H1 (cell line): ENCODE data around the gene DCTN1. TPM values are rescaled to one million over a fixed set of nuclear protein-coding genes. Genes with fewer than 3 reads are reported as not detected.

Source experiments
- BACH1 ChIP-seq: IDR thresholded peaks from 2 replicates; pipeline ENCODE4 v1.6.1; 2012; ENCODE audit warnings: low read length, improper control_type of control experiment
- CBX8 ChIP-seq: fragments of 300-800, 300-1000 bp; sonication (generic); IDR thresholded peaks from 2 replicates; pipeline ENCODE4 v1.7.1; 2016; ENCODE audit warnings: low read depth, low read length, borderline replicate concordance
- HDAC2 ChIP-seq, 2 experiments: fragments of 300-600 bp in 1 of 2; sonication (generic) in 1 of 2; IDR thresholded peaks; 2 replicates each; pipeline ENCODE4 v1.6.1; 2011 to 2012; ENCODE audit warnings: low read depth in 2 of 2, low read length in 2 of 2, mild to moderate bottlenecking in 2 of 2, moderate library complexity in 2 of 2, borderline replicate concordance in 1 of 2, inconsistent platforms in 1 of 2
- MAFK ChIP-seq: IDR thresholded peaks from 2 replicates; pipeline ENCODE4 v1.6.1; 2012; ENCODE audit warnings: low read depth, mild to moderate bottlenecking, improper control_type of control experiment, low read length
- NANOG ChIP-seq: IDR thresholded peaks from 2 replicates; pipeline ENCODE4 v1.6.1; 2011; ENCODE audit warnings: low read length, low read depth, mild to moderate bottlenecking, inconsistent platforms; ENCODE audit not compliant: insufficient read depth, poor library complexity, severe bottlenecking
- PHF8 ChIP-seq: fragments of 200-600 bp; sonication (generic); conservative IDR thresholded peaks from 2 replicates; pipeline ENCODE4 v1.7.1; 2012; ENCODE audit warnings: low read depth, mild to moderate bottlenecking, inconsistent platforms, low read length, moderate library complexity
- SAP30 ChIP-seq: fragments of 300-600 bp; sonication (generic); IDR thresholded peaks from 2 replicates; pipeline ENCODE4 v1.7.1; 2012; ENCODE audit warnings: low read length, moderate library complexity, mild to moderate bottlenecking, inconsistent platforms; ENCODE audit not compliant: insufficient read depth, insufficient replicate concordance
- SIRT6 ChIP-seq: IDR thresholded peaks from one replicate; pipeline ENCODE4 v1.7.1; 2012; ENCODE audit warnings: low read length, inconsistent platforms
- SP1 ChIP-seq: IDR thresholded peaks from 2 replicates; pipeline ENCODE4 v1.6.1; 2011; ENCODE audit warnings: low read depth, low read length
- TCF12 ChIP-seq: IDR thresholded peaks from 2 replicates; pipeline ENCODE4 v1.6.1; 2011; ENCODE audit warnings: low read depth, mild to moderate bottlenecking, low read length
- polyA plus RNA-seq, 7 experiments: library from polyadenylated mRNA; depleted of rRNA in 3 of 7; stranded (reverse) in 5 of 7; unstranded in 2 of 7; fragments of >200 nt in 5 of 7; fragments of 200-250 nt in 2 of 7; gene quantifications; 1 replicate in 5 of 7; 2 replicates in 1 of 7; 4 replicates in 1 of 7; pipeline versions ENCODE4 v1.2.1 to v1.2.3, GENCODE V29; 2011 to 2013; ENCODE audit warnings: missing spikeins in 2 of 7, mixed read lengths in 2 of 7
- total RNA-seq: library from RNA; stranded (reverse); fragmentation: NEBNext Ultra II Directional; extraction: Animal tissue kit (Norgen Biotek cat#: 25700); gene quantifications from 2 replicates; pipeline ENCODE4 v1.2.1, GENCODE V29; 2021
- TF ChIP-seq, protein P1 (sequence below): IDR thresholded peaks from 2 replicates; pipeline ENCODE4 v1.6.1; 2012; ENCODE audit warnings: inconsistent platforms
- TF ChIP-seq, protein P2 (sequence below), 3 experiments: IDR thresholded peaks; 1 replicate in 2 of 3; 2 replicates in 1 of 3; pipeline versions ENCODE4 v1.5.1 to v1.6.1; 2011; ENCODE audit warnings: low read length in 3 of 3, mild to moderate bottlenecking in 3 of 3, inconsistent platforms in 2 of 3, low read depth in 1 of 3, moderate library complexity in 1 of 3; ENCODE audit not compliant: insufficient read depth in 1 of 3; ENCODE audit errors: control extremely low read depth in 1 of 3
- TF ChIP-seq, protein P3 (sequence below): IDR thresholded peaks from 2 replicates; pipeline ENCODE4 v1.6.1; 2012; ENCODE audit warnings: low read length, inconsistent platforms
- TF ChIP-seq, protein P4 (sequence below): IDR thresholded peaks from 2 replicates; pipeline ENCODE4 v1.6.1; 2011; ENCODE audit warnings: low read depth, mild to moderate bottlenecking, low read length; ENCODE audit not compliant: insufficient read depth

The DCTN1 gene
- total and polyA plus RNA-seq, 2 of the 8 experiments (the other 6 are each of a cell fraction or from before 2014, with no cell fraction given): 105 to 162 TPM

DNA sequence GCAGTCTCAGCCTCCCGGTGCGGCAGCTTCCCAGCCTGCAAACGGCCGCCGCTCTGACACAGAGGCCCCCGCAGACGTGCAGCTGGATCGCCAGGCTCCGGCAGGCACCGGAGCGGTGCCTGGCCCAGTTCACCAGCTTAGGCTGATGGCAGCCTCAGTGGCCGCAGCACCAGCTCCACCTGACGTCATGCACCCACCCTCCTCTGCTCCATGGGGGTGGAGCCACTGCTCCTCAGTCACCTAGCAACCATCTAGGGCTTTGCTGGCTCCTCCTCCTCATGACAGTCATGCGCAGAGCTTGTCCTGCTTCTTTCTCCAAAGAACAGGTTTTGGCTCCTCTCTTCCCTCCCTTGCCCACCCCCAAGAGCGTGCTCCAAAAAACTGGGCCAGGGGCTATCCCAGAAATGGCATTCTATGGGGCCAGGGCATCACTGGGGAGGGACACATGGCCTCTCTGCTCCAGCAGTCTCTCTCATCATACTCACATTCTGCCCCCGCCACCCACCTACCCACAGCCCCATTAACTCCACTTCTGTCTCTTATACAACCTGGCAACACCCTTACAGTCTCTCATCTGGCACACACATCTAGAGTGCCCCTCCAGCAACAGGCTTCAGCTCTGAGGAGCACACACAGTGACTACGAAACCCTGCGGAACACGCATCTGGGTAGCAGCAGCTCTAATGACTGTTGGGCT lies 5.5 kb downstream of the DCTN1 start (continued):
- TF ChIP-seq HDAC2 (IDR thresholded peaks at IDR 0.05; ENCODE audit: borderline replicate concordance in 1 of 2, low read depth in 2 of 2, low read length in 2 of 2) (no peak), CBX8 (no peak), PHF8 (no peak; the same call in 1 of the 2 replicates), MAFK (no peak), NANOG (no peak), SP1 (no peak), SAP30 (no peak), TCF12 (no peak), BACH1 (no peak), SIRT6 (no peak)
- TF ChIP-seq, protein P1, sequence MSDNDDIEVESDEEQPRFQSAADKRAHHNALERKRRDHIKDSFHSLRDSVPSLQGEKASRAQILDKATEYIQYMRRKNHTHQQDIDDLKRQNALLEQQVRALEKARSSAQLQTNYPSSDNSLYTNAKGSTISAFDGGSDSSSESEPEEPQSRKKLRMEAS: no peak
- TF ChIP-seq, protein P2, sequence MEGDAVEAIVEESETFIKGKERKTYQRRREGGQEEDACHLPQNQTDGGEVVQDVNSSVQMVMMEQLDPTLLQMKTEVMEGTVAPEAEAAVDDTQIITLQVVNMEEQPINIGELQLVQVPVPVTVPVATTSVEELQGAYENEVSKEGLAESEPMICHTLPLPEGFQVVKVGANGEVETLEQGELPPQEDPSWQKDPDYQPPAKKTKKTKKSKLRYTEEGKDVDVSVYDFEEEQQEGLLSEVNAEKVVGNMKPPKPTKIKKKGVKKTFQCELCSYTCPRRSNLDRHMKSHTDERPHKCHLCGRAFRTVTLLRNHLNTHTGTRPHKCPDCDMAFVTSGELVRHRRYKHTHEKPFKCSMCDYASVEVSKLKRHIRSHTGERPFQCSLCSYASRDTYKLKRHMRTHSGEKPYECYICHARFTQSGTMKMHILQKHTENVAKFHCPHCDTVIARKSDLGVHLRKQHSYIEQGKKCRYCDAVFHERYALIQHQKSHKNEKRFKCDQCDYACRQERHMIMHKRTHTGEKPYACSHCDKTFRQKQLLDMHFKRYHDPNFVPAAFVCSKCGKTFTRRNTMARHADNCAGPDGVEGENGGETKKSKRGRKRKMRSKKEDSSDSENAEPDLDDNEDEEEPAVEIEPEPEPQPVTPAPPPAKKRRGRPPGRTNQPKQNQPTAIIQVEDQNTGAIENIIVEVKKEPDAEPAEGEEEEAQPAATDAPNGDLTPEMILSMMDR (IDR thresholded peaks at IDR 0.05; ENCODE audit: control extremely low read depth in 1 of 3, insufficient read depth in 1 of 3, low read depth in 1 of 3, low read length in 3 of 3): no peak
- TF ChIP-seq, protein P3, sequence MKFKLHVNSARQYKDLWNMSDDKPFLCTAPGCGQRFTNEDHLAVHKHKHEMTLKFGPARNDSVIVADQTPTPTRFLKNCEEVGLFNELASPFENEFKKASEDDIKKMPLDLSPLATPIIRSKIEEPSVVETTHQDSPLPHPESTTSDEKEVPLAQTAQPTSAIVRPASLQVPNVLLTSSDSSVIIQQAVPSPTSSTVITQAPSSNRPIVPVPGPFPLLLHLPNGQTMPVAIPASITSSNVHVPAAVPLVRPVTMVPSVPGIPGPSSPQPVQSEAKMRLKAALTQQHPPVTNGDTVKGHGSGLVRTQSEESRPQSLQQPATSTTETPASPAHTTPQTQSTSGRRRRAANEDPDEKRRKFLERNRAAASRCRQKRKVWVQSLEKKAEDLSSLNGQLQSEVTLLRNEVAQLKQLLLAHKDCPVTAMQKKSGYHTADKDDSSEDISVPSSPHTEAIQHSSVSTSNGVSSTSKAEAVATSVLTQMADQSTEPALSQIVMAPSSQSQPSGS: peak; percentile 89
- TF ChIP-seq, protein P4, sequence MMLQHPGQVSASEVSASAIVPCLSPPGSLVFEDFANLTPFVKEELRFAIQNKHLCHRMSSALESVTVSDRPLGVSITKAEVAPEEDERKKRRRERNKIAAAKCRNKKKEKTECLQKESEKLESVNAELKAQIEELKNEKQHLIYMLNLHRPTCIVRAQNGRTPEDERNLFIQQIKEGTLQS: no peak
